ENCODE results near the gene GAL3ST2. TPM values are rescaled to one million over a fixed set of nuclear protein-coding genes. Genes with fewer than 3 reads are reported as not detected.
A peak's percentile ranks its signal among the peaks of the same experiment; 100 is the strongest.

The GAL3ST2 gene
- total and polyA plus RNA-seq, 3 donors from 2014 or later: 0.54 to 4.3 (median 2.8) TPM

GRCh38 chr2:241841181-241842066, 64.8 kb downstream of the GAL3ST2 start:
- Histone ChIP-seq H3K36me3 (ENCODE audit: low read depth, missing control alignments) (no peaks in the 10 kb centered on the region), H3K4me3 (no peak overlapping the region), H3K27ac (no peak overlapping the region), H3K9me3 (no peaks in the 10 kb centered on the region), H3K4me1 (peaks cover 12% of the 10 kb centered on the region), H3K27me3 (no peaks in the 10 kb centered on the region)
- intact Hi-C loops (cut with DNase I; ENCODE audit: low total_unique reads): no loop called here
- TF ChIP-seq POLR2A (IDR thresholded peaks at IDR 0.05) (no peak), CTCF (IDR thresholded peaks at IDR 0.05) (no peak)
- 84 to 85% methylated on average over 28 of the region's 28 CpGs for WGBS, 2 donors
- DNase-seq: peak; percentile 10

GRCh38 chr2:241842067-241842415, 65.4 kb downstream of the GAL3ST2 start:
- DNase-seq: peak; percentile 16
- Histone ChIP-seq H3K9me3 (no peaks in the 10 kb centered on the region), H3K27ac (no peak overlapping the region), H3K27me3 (no peaks in the 10 kb centered on the region), H3K4me1 (peaks cover 12% of the 10 kb centered on the region), H3K4me3 (no peak overlapping the region), H3K36me3 (ENCODE audit: low read depth, missing control alignments) (no peaks in the 10 kb centered on the region)
- TF ChIP-seq POLR2A (IDR thresholded peaks at IDR 0.05) (no peak), CTCF (IDR thresholded peaks at IDR 0.05) (no peak)
- WGBS, 2 donors: 73 to 77% methylated on average over 11 of the region's 11 CpGs
- intact Hi-C loops (cut with DNase I; ENCODE audit: low total_unique reads): no loop called here

GRCh38 chr2:241842620-241843211, 66.1 kb downstream of the GAL3ST2 start:
- peak overlapping the region in 1 of 2 donors; percentile 15 for H3K4me3 ChIP-seq
- no peaks in the 10 kb centered on the region for H3K36me3 ChIP-seq (ENCODE audit: low read depth, missing control alignments)
- 63 to 67% methylated on average over 29 of the region's 29 CpGs for WGBS, 2 donors
- H3K9me3 ChIP-seq: no peaks in the 10 kb centered on the region
- TF ChIP-seq CTCF (IDR thresholded peaks at IDR 0.05) (no peak), POLR2A (IDR thresholded peaks at IDR 0.05) (no peak)
- no peaks in the 10 kb centered on the region for H3K27me3 ChIP-seq
- peaks cover 12% of the 10 kb centered on the region for H3K4me1 ChIP-seq
- intact Hi-C loops (cut with DNase I; ENCODE audit: low total_unique reads): no loop called here
- DNase-seq: peak; percentile 44
- H3K27ac ChIP-seq: peak overlapping the region in 1 of 2 donors; percentile 41

GRCh38 chr2:241843321-241844065, 66.9 kb downstream of the GAL3ST2 start:
- H3K27me3 ChIP-seq: no peaks in the 10 kb centered on the region
- H3K4me3 ChIP-seq: peak overlapping the region; percentile 15 to 37
- no peaks in the 10 kb centered on the region for H3K36me3 ChIP-seq (ENCODE audit: low read depth, missing control alignments)
- peak; percentile 13 for DNase-seq
- intact Hi-C loops (cut with DNase I; ENCODE audit: low total_unique reads): no loop called here
- H3K27ac ChIP-seq: peak overlapping the region in 1 of 2 donors; percentile 41
- H3K9me3 ChIP-seq: no peaks in the 10 kb centered on the region
- H3K4me1 ChIP-seq: peaks cover 12% of the 10 kb centered on the region
- WGBS, 2 donors: 48 to 63% methylated on average over 14 to 33 of the region's 52 CpGs
- TF ChIP-seq CTCF (IDR thresholded peaks at IDR 0.05) (no peak), POLR2A (IDR thresholded peaks at IDR 0.05) (no peak)
